ENCODE measurements around the gene ATL1.
"Not testable (repeated sequence)": the region's sequence is repeated elsewhere in the genome, so short reads cannot be mapped to it uniquely, and the experiment has no call there.

Gene ATL1

GRCh38 chr14:50605766-50606165 is 45.8 kb downstream of the ATL1 start:
- no peak for DNase-seq

- no peak for DNase-seq
Measured at GRCh38 chr14:50606468-50606867, 46.5 kb downstream of the ATL1 start.

- no peak for DNase-seq
Measured at GRCh38 chr14:50607181-50607580, 47.2 kb downstream of the ATL1 start.

GRCh38 chr14:50607761-50608160 is 47.8 kb downstream of the ATL1 start:
- no peak for DNase-seq

- DNase-seq = no peak
Measured at GRCh38 chr14:50608302-50608851, 48.4 kb downstream of the ATL1 start.

- DNase-seq = no peak
Measured at GRCh38 chr14:50610465-50610864, 50.5 kb downstream of the ATL1 start.

GRCh38 chr14:50612806-50613205 is 52.9 kb downstream of the ATL1 start:
- no peak for DNase-seq

- no peak for DNase-seq
Measured at GRCh38 chr14:50615056-50615455, 55.1 kb downstream of the ATL1 start.

- no peak for DNase-seq
Measured at GRCh38 chr14:50615552-50615951, 55.6 kb downstream of the ATL1 start.

- no peak for DNase-seq
Measured at GRCh38 chr14:50616275-50616674, 56.3 kb downstream of the ATL1 start.

GRCh38 chr14:50619569-50620141 is 59.7 kb downstream of the ATL1 start:
- DNase-seq = peak in 1 of 2 experiments; percentile 29

- DNase-seq = no peak
Measured at GRCh38 chr14:50620341-50620740, 60.4 kb downstream of the ATL1 start.

- no peak for DNase-seq
Measured at GRCh38 chr14:50622978-50623377, 63.0 kb downstream of the ATL1 start.

- no peak for DNase-seq
Measured at GRCh38 chr14:50624447-50624846, 64.5 kb downstream of the ATL1 start.

- DNase-seq = not testable (repeated sequence)
Measured at GRCh38 chr14:50624947-50625346, 65.0 kb downstream of the ATL1 start.

- no peak for DNase-seq
Measured at GRCh38 chr14:50631408-50631821, 71.5 kb downstream of the ATL1 start.

- no peak for DNase-seq
Measured at GRCh38 chr14:50633954-50634353, 74.0 kb downstream of the ATL1 start.

GRCh38 chr14:50635141-50635540 is 75.2 kb downstream of the ATL1 start:
- no peak for DNase-seq

GRCh38 chr14:50647282-50647681 is 87.3 kb downstream of the ATL1 start:
- no peak for DNase-seq

GRCh38 chr14:50647753-50648152 is 87.8 kb downstream of the ATL1 start:
- DNase-seq = no peak

- no peak for DNase-seq
Measured at GRCh38 chr14:50649691-50650090, 89.7 kb downstream of the ATL1 start.

- no peak for DNase-seq
Measured at GRCh38 chr14:50656776-50657175, 96.8 kb downstream of the ATL1 start.

- DNase-seq = no peak
Measured at GRCh38 chr14:50657753-50658152, 97.8 kb downstream of the ATL1 start.

- DNase-seq = no peak
Measured at GRCh38 chr14:50658203-50658602, 98.3 kb downstream of the ATL1 start.

GRCh38 chr14:50659327-50659974 is 99.5 kb downstream of the ATL1 start:
- no peak for DNase-seq
